ENCODE measurements around the gene ADAP1.

GRCh38 chr7:911791-912480 lies 42.5 kb downstream of the ADAP1 start:
- TF ChIP-seq CTCF (IDR thresholded peaks at IDR 0.05; ENCODE audit: control extremely low read depth in 1 of 3, insufficient read depth in 1 of 3, low read depth in 1 of 3, low read length in 3 of 3) (0 out of 4 replicates have a peak, but pooled peaks of 1 of the 3 experiments have one; percentile 14), BRCA1 (IDR thresholded peaks at IDR 0.05; ENCODE audit: low read depth, low read length) (no peak), SIN3A (conservative IDR thresholded peaks at IDR 0.05 in 1 of 2, IDR thresholded peaks at IDR 0.05 in 1 of 2; ENCODE audit: low read depth in 1 of 2, low read length in 2 of 2) (no peak), HDAC2 (IDR thresholded peaks at IDR 0.05; ENCODE audit: borderline replicate concordance in 1 of 2, low read depth in 2 of 2, low read length in 2 of 2) (no peak), ZNF274 (IDR thresholded peaks at IDR 0.05; ENCODE audit: borderline replicate concordance, extremely low read depth, low read length) (no peak), POLR2AphosphoS5 (IDR thresholded peaks at IDR 0.05; ENCODE audit: low read depth, low read length) (no peak), POLR2A (IDR thresholded peaks at IDR 0.05; ENCODE audit: control extremely low read depth in 1 of 2, low read depth in 2 of 2, low read length in 2 of 2) (no peak), MAX (IDR thresholded peaks at IDR 0.05) (no peak), SP2 (IDR thresholded peaks at IDR 0.05; ENCODE audit: low read length) (no peak), SUZ12 (IDR thresholded peaks at IDR 0.05; ENCODE audit: low read length) (no peak)
